Activated CD8-positive, alpha-beta T cell treated with anti-CD3 and anti-CD28 coated beads for 36 hours (primary cell): Measurements from ENCODE around the gene NIFK. TPM values are rescaled to one million over a fixed set of nuclear protein-coding genes. Genes with fewer than 3 reads are reported as not detected.
"Not testable (repeated sequence)": the region's sequence is repeated elsewhere in the genome, so short reads cannot be mapped to it uniquely, and the experiment has no call there.

Experiments used
- ATAC-seq: fragments of 200-7000 bp; cut with Tn5 transposase; one replicate; pipeline ENCODE4 v1.10.0; 2021; ENCODE audit warnings: mild to moderate bottlenecking, moderate library complexity
- CTCF ChIA-PET: fragments of 350-600 bp; sonication (Branson Sonifier 250); formaldehyde crosslinking; loops from one replicate; lab custom pipeline; 2021; ENCODE audit warnings: antibody characterized with exemption; lab: Charles Lee
- POLR2A ChIA-PET: fragments of 350-600 bp; sonication (Branson Sonifier 250); formaldehyde crosslinking; loops from one replicate; lab custom pipeline; 2021; ENCODE audit warnings: antibody characterized with exemption; lab: Charles Lee
- DNase-seq: peaks from one replicate; pipeline ENCODE4 v3.0.0-alpha.2; 2020
- H3K27ac Mint-ChIP-seq: one replicate; pipeline ENCODE4 v1.8.0; 2021; ENCODE audit warnings: mild to moderate bottlenecking, mixed read lengths
- H3K27me3 Mint-ChIP-seq: one replicate; pipeline ENCODE4 v1.8.0; 2021; ENCODE audit warnings: mixed read lengths
- H3K36me3 Mint-ChIP-seq: one replicate; pipeline ENCODE4 v1.8.0; 2021; ENCODE audit warnings: low read depth, mixed read lengths
- H3K4me1 Mint-ChIP-seq: one replicate; pipeline ENCODE4 v1.8.0; 2021; ENCODE audit warnings: low read depth, mixed read lengths
- H3K4me3 Mint-ChIP-seq: one replicate; pipeline ENCODE4 v1.8.0; 2021; ENCODE audit warnings: mild to moderate bottlenecking, moderate library complexity, mixed read lengths
- H3K9me3 Mint-ChIP-seq: one replicate; pipeline ENCODE4 v1.8.0; 2021; ENCODE audit warnings: mixed read lengths
- CTCF ChIP-seq: fragments of 200-600 bp; IDR thresholded peaks from one replicate; pipeline ENCODE4 v1.8.0; 2022; ENCODE audit warnings: antibody characterized with exemption, mild to moderate bottlenecking
- intact Hi-C: fragments of 100-400 bp; cut with micrococcal nuclease; formaldehyde crosslinking; loops from one replicate; pipeline ENCODE4 v1.10.0; 2022
- total RNA-seq, 2 experiments: library from RNA; stranded (reverse); gene quantifications; one replicate each; pipeline ENCODE4 v1.2.3, GENCODE V29; 2021

NIFK gene
- total RNA-seq, 2 experiments from 2014 or later = 115 to 134 TPM

GRCh38 chr2:121694398-121695170 is 42.1 kb downstream of the NIFK start:
- peak overlapping the region; percentile 44 for H3K27ac Mint-ChIP-seq
- peaks cover 2% of the 10 kb centered on the region for H3K36me3 Mint-ChIP-seq

GRCh38 chr2:121690572-121690971 is 46.1 kb downstream of the NIFK start:
- POLR2A ChIA-PET = interaction anchor here (1.2 kb wide), 1 partner anchor 9 kb away, joined by 4 read pairs; no protein-coding TSS in a partner anchor
- H3K27ac Mint-ChIP-seq, DNase-seq, H3K4me3 Mint-ChIP-seq, H3K27me3 Mint-ChIP-seq, H3K4me1 Mint-ChIP-seq, ATAC-seq, H3K9me3 Mint-ChIP-seq, H3K36me3 Mint-ChIP-seq, intact Hi-C loops, CTCF ChIA-PET: not testable (repeated sequence)

More at GRCh38 chr2:121694398-121695170, 42.1 kb downstream of the NIFK start:
- DNase-seq (no peak), ATAC-seq (no peak)
- POLR2A ChIA-PET = no interaction called here
- TF ChIP-seq CTCF = no peak
- H3K4me1 Mint-ChIP-seq = peaks cover 13% of the 10 kb centered on the region
- H3K27me3 Mint-ChIP-seq = no peaks in the 10 kb centered on the region
- CTCF ChIA-PET = no interaction called here
- intact Hi-C loops = loop anchor here (5.0 kb wide), 1 partner anchor 42 kb away; no protein-coding TSS in a partner anchor
- H3K4me3 Mint-ChIP-seq = no peak overlapping the region
- H3K9me3 Mint-ChIP-seq = no peaks in the 10 kb centered on the region

GRCh38 chr2:121690095-121690494 is 46.6 kb downstream of the NIFK start:
- no peak for ATAC-seq
- Mint-ChIP-seq H3K9me3 (no peaks in the 10 kb centered on the region), H3K4me1 (peaks cover 3% of the 10 kb centered on the region), H3K27ac (no peak overlapping the region), H3K36me3 (no peaks in the 10 kb centered on the region), H3K27me3 (no peaks in the 10 kb centered on the region), H3K4me3 (no peak overlapping the region)
- TF ChIP-seq CTCF = no peak
- DNase-seq = no peak
- ChIA-PET POLR2A (interaction anchor here (0.7 to 1.2 kb wide), 2 partner anchors 9 to 159 kb away, joined by 3 to 4 read pairs; partner anchors contain the start of gene RNU4ATAC), CTCF (interaction anchor here (1.1 to 1.2 kb wide), 3 partner anchors 9 to 123 kb away, joined by 3 to 4 read pairs (median 3); no protein-coding TSS in a partner anchor)
- intact Hi-C loops = no loop called here

DNA sequence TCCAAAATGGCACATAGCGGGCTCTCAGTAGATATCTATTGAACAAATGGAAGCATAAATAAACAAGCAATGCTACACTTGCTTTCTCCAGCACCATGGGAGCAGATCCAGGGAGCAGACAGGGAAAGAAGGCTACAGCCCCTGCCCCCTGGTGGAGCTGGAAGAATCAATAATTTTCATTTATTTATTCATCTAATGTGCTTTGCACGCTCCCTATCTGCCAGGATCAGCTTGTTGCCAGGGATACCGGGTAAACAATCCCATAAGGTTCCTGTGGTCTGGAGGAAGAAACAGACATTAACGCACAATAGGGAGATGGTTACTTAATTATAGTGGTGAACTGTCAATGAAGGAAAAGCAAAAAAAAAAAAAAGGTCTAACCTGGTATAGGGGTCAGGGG is 47.3 kb downstream of the NIFK start:
- intact Hi-C loops = no loop called here
- POLR2A ChIA-PET = interaction anchor here (0.7 to 1.2 kb wide), 2 partner anchors 10 to 159 kb away, joined by 3 to 4 read pairs; partner anchors contain the start of gene RNU4ATAC
- H3K27me3 Mint-ChIP-seq = no peaks in the 10 kb centered on the region
- TF ChIP-seq CTCF = no peak
- peaks cover 3% of the 10 kb centered on the region for H3K4me1 Mint-ChIP-seq
- no peaks in the 10 kb centered on the region for H3K36me3 Mint-ChIP-seq
- ATAC-seq = no peak
- no peak overlapping the region for H3K27ac Mint-ChIP-seq
- DNase-seq = no peak
- peaks cover under 1% of the 10 kb centered on the region for H3K9me3 Mint-ChIP-seq
- H3K4me3 Mint-ChIP-seq = no peak overlapping the region
- CTCF ChIA-PET = interaction anchor here (1.1 to 1.2 kb wide), 3 partner anchors 10 to 122 kb away, joined by 3 to 4 read pairs (median 3); no protein-coding TSS in a partner anchor

GRCh38 chr2:121688820-121689219 is 47.9 kb downstream of the NIFK start:
- CTCF ChIA-PET = interaction anchor here (1.1 to 1.2 kb wide), 2 partner anchors 10 to 12 kb away, joined by 3 to 4 read pairs; no protein-coding TSS in a partner anchor
- peaks cover 5% of the 10 kb centered on the region for H3K9me3 Mint-ChIP-seq
- H3K4me3 Mint-ChIP-seq = no peak overlapping the region
- no peak overlapping the region for H3K27ac Mint-ChIP-seq
- ATAC-seq = no peak
- POLR2A ChIA-PET = interaction anchor here (0.6 kb wide), 1 partner anchor 1478 kb away, joined by 3 read pairs; no protein-coding TSS in a partner anchor
- intact Hi-C loops = no loop called here
- H3K27me3 Mint-ChIP-seq = no peaks in the 10 kb centered on the region
- H3K4me1 Mint-ChIP-seq = peaks cover 3% of the 10 kb centered on the region
- no peak for DNase-seq
- peaks cover 5% of the 10 kb centered on the region for H3K36me3 Mint-ChIP-seq
- no peak for TF ChIP-seq CTCF
